GM23248 (cell line): ENCODE results near the gene EBF3. TPM values are rescaled to one million over a fixed set of nuclear protein-coding genes. Genes with fewer than 3 reads are reported as not detected.

Source experiments
- DNase-seq: peaks from one replicate; pipeline ENCODE4 v3.0.0-alpha.2; 2015
- H2AFZ ChIP-seq: fragments of 200-600 bp; sonication (generic); 2 replicates; pipeline ENCODE4 v1.6.1; 2016; ENCODE audit warnings: antibody characterized with exemption
- H3F3A ChIP-seq: fragments of 200-600 bp; sonication (generic); 2 replicates; pipeline ENCODE4 v1.6.1; 2016; ENCODE audit warnings: mild to moderate bottlenecking, antibody characterized with exemption, mixed run types; ENCODE audit not compliant: insufficient read depth
- H3K27ac ChIP-seq: fragments of 200-600 bp; sonication (generic); 2 replicates; pipeline ENCODE4 v1.5.1; 2016; ENCODE audit warnings: mild to moderate bottlenecking
- H3K27me3 ChIP-seq: fragments of 200-600 bp; sonication (generic); replicated peaks from 2 replicates; pipeline ENCODE4 v1.6.1; 2016; ENCODE audit warnings: mild to moderate bottlenecking; ENCODE audit not compliant: insufficient read depth
- H3K36me3 ChIP-seq: fragments of 200-600 bp; sonication (generic); 2 replicates; pipeline ENCODE4 v1.6.1; 2016; ENCODE audit warnings: low read depth, mild to moderate bottlenecking
- H3K4me1 ChIP-seq: fragments of 200-600 bp; sonication (generic); 2 replicates; pipeline ENCODE4 v1.6.1; 2016; ENCODE audit warnings: mild to moderate bottlenecking; ENCODE audit not compliant: insufficient read depth
- H3K4me2 ChIP-seq: fragments of 200-600 bp; sonication (generic); one replicate; pipeline ENCODE4 v1.6.1; 2016; ENCODE audit warnings: mild to moderate bottlenecking; ENCODE audit not compliant: unreplicated experiment
- H3K4me3 ChIP-seq: fragments of 200-600 bp; sonication (generic); 2 replicates; pipeline ENCODE4 v1.5.1; 2016; ENCODE audit warnings: mild to moderate bottlenecking
- H3K79me2 ChIP-seq: fragments of 200-600 bp; sonication (generic); 2 replicates; pipeline ENCODE4 v1.6.1; 2016; ENCODE audit warnings: mild to moderate bottlenecking; ENCODE audit not compliant: insufficient read depth
- H3K9ac ChIP-seq: fragments of 200-600 bp; sonication (generic); 2 replicates; pipeline ENCODE4 v1.6.1; 2016; ENCODE audit warnings: mild to moderate bottlenecking
- H3K9me2 ChIP-seq: fragments of 200-600 bp; sonication (generic); 2 replicates; pipeline ENCODE4 v1.6.1; 2016; ENCODE audit warnings: mixed run types, mild to moderate bottlenecking, moderate library complexity; ENCODE audit not compliant: insufficient read depth
- H3K9me3 ChIP-seq: fragments of 200-600 bp; sonication (generic); one replicate; pipeline ENCODE4 v1.6.1; 2017; ENCODE audit warnings: low read depth
- H4K20me1 ChIP-seq: fragments of 200-600 bp; sonication (generic); 2 replicates; pipeline ENCODE4 v1.6.0; 2016; ENCODE audit not compliant: insufficient read depth
- EZH2 ChIP-seq: fragments of 200-600 bp; sonication (generic); IDR thresholded peaks from 2 replicates; pipeline ENCODE4 v1.6.1; 2018; ENCODE audit warnings: antibody characterized with exemption, mild to moderate bottlenecking; ENCODE audit not compliant: insufficient read depth, poor library complexity, severe bottlenecking
- EZH2phosphoT487 ChIP-seq: fragments of 200-600 bp; sonication (generic); IDR thresholded peaks from 2 replicates; pipeline ENCODE4 v1.6.1; 2018; ENCODE audit warnings: antibody characterized with exemption, moderate library complexity, mild to moderate bottlenecking, low read depth; ENCODE audit not compliant: insufficient read depth
- WGBS, 2 experiments: methylation state at CpG; one replicate each; pipeline ENCODE4 v1.1.6; 2015 to 2017; ENCODE audit warnings: low lambda C conversion rate in 2 of 2, low coverage in 1 of 2; ENCODE audit errors: missing lambda C conversion rate in 2 of 2; 5-methylcytosine and 5-hydroxymethylcytosine counted together
- in situ Hi-C: fragments of 300-500 bp; cut with MboI; formaldehyde crosslinking; loops from 2 replicates; pipeline ENCODE4 v1.15.0; 2020
- polyA plus RNA-seq: library from polyadenylated mRNA; unstranded; fragments of >200 nt; fragmentation: Nextera tagmentation; extraction: Ambion mirVana; gene quantifications from 2 replicates; pipeline ENCODE4 v1.2.1, GENCODE V29; 2016
- total RNA-seq: library from RNA; depleted of rRNA; stranded (reverse); fragments of >200 nt; shearing (Covaris generic); gene quantifications from 2 replicates; pipeline ENCODE4 v1.2.3, GENCODE V29; 2014

EBF3 gene
- total and polyA plus RNA-seq, 2 experiments from 2014 or later, result 0.15 to 0.43 TPM

- Histone ChIP-seq H3K4me1 (no peaks in the 10 kb centered on the region), H3K79me2 (no peaks in the 10 kb centered on the region), H3K9me2 (no peaks in the 10 kb centered on the region), H4K20me1 (no peaks in the 10 kb centered on the region), H3K27ac (no peak overlapping the region), H3K27me3 (no peaks in the 10 kb centered on the region), H2AFZ (no peak overlapping the region), H3K4me2 (no peak overlapping the region), H3F3A (no peaks in the 10 kb centered on the region), H3K36me3 (no peaks in the 10 kb centered on the region), H3K4me3 (no peak overlapping the region), H3K9me3 (no peaks in the 10 kb centered on the region), H3K9ac (no peak overlapping the region)
- in situ Hi-C loops, result no loop called here
- TF ChIP-seq EZH2 (no peak), EZH2phosphoT487 (no peak)
- no peak for DNase-seq
Observed at GRCh38 chr10:129982825-129983224, 18.8 kb upstream of the EBF3 start.

- Histone ChIP-seq H3K4me1 (no peaks in the 10 kb centered on the region), H3K4me2 (no peak overlapping the region), H3K36me3 (no peaks in the 10 kb centered on the region), H3K9ac (no peak overlapping the region), H3K79me2 (no peaks in the 10 kb centered on the region), H3K9me2 (no peaks in the 10 kb centered on the region), H4K20me1 (no peaks in the 10 kb centered on the region), H3F3A (no peaks in the 10 kb centered on the region), H3K27ac (no peak overlapping the region), H3K9me3 (no peaks in the 10 kb centered on the region), H2AFZ (no peak overlapping the region), H3K27me3 (0 out of 2 replicates have a peak, but pooled peaks cover 1% of the 10 kb centered on the region), H3K4me3 (no peak overlapping the region)
- 81% methylated on average over 6 of the region's 6 CpGs for WGBS, 2 experiments
- no peak for DNase-seq
- no peak for TF ChIP-seq EZH2phosphoT487
- TF ChIP-seq EZH2, result no peak
- in situ Hi-C loops, result no loop called here
Observed at GRCh38 chr10:129978980-129979379, 14.9 kb upstream of the EBF3 start.

- H3K79me2 ChIP-seq, result no peaks in the 10 kb centered on the region
- in situ Hi-C loops, result no loop called here
- WGBS, 2 experiments, result 82 to 84% methylated on average over 1 of the region's 1 CpG
Observed at GRCh38 chr10:129978322-129978721, 14.2 kb upstream of the EBF3 start.

GRCh38 chr10:129977794-129978193, 13.7 kb upstream of the EBF3 start:
- H3K27me3 ChIP-seq, result peaks cover 6% of the 10 kb centered on the region; the same call in 1 of the 2 replicates
- WGBS, 2 experiments, result 76 to 77% methylated on average over 10 of the region's 10 CpGs
- DNase-seq, result no peak
- no peak overlapping the region for H3K4me3 ChIP-seq
- no peak overlapping the region for H3K9ac ChIP-seq
- no peak for TF ChIP-seq EZH2phosphoT487
- H3K79me2 ChIP-seq, result no peaks in the 10 kb centered on the region
- no peak overlapping the region for H3K4me2 ChIP-seq
- H2AFZ ChIP-seq, result no peak overlapping the region
- no peaks in the 10 kb centered on the region for H3K36me3 ChIP-seq
- no peaks in the 10 kb centered on the region for H3K9me3 ChIP-seq
- no peaks in the 10 kb centered on the region for H4K20me1 ChIP-seq
- H3K27ac ChIP-seq, result no peak overlapping the region
- no peaks in the 10 kb centered on the region for H3K4me1 ChIP-seq
- no peaks in the 10 kb centered on the region for H3F3A ChIP-seq
- no peaks in the 10 kb centered on the region for H3K9me2 ChIP-seq
- in situ Hi-C loops, result no loop called here

More at GRCh38 chr10:129978322-129978721, 14.2 kb upstream of the EBF3 start:
- no peaks in the 10 kb centered on the region for H3F3A ChIP-seq
- no peaks in the 10 kb centered on the region for H3K9me2 ChIP-seq
- no peak overlapping the region for H3K27ac ChIP-seq
- no peaks in the 10 kb centered on the region for H3K4me1 ChIP-seq
- H3K9me3 ChIP-seq, result no peaks in the 10 kb centered on the region
- no peaks in the 10 kb centered on the region for H3K36me3 ChIP-seq
- DNase-seq, result no peak
- H2AFZ ChIP-seq, result no peak overlapping the region
- no peak overlapping the region for H3K4me3 ChIP-seq
- no peak overlapping the region for H3K4me2 ChIP-seq
- 0 out of 2 replicates have a peak, but pooled peaks cover 3% of the 10 kb centered on the region for H3K27me3 ChIP-seq
- no peaks in the 10 kb centered on the region for H4K20me1 ChIP-seq
- TF ChIP-seq EZH2phosphoT487 (no peak), EZH2 (no peak)
- H3K9ac ChIP-seq, result no peak overlapping the region

- H3K27me3 ChIP-seq, result peaks cover 41% of the 10 kb centered on the region
- no peak overlapping the region for H3K9ac ChIP-seq
- no peak for TF ChIP-seq EZH2phosphoT487
- TF ChIP-seq EZH2, result no peak
- H3K9me3 ChIP-seq, result no peaks in the 10 kb centered on the region
- in situ Hi-C loops, result loop anchor here (25.0 kb wide), 1 partner anchor 936 kb away; no protein-coding TSS in a partner anchor
- no peaks in the 10 kb centered on the region for H3F3A ChIP-seq
- H3K4me1 ChIP-seq, result peaks cover 7% of the 10 kb centered on the region; the same call in 1 of the 2 replicates
- DNase-seq, result no peak
- H3K4me3 ChIP-seq, result no peak overlapping the region
- no peaks in the 10 kb centered on the region for H3K36me3 ChIP-seq
- H2AFZ ChIP-seq, result no peak overlapping the region
- H4K20me1 ChIP-seq, result no peaks in the 10 kb centered on the region
- H3K9me2 ChIP-seq, result no peaks in the 10 kb centered on the region
- H3K79me2 ChIP-seq, result no peaks in the 10 kb centered on the region
- no peak overlapping the region for H3K4me2 ChIP-seq
- no peak overlapping the region for H3K27ac ChIP-seq
- 93 to 96% methylated on average over 8 of the region's 8 CpGs for WGBS, 2 experiments
Observed at GRCh38 chr10:129973674-129974059, 9.6 kb upstream of the EBF3 start.
